Measurements from ENCODE around the gene NFE2L1.
A peak's percentile ranks its signal among the peaks of the same experiment; 100 is the strongest.

The NFE2L1 gene

DNA sequence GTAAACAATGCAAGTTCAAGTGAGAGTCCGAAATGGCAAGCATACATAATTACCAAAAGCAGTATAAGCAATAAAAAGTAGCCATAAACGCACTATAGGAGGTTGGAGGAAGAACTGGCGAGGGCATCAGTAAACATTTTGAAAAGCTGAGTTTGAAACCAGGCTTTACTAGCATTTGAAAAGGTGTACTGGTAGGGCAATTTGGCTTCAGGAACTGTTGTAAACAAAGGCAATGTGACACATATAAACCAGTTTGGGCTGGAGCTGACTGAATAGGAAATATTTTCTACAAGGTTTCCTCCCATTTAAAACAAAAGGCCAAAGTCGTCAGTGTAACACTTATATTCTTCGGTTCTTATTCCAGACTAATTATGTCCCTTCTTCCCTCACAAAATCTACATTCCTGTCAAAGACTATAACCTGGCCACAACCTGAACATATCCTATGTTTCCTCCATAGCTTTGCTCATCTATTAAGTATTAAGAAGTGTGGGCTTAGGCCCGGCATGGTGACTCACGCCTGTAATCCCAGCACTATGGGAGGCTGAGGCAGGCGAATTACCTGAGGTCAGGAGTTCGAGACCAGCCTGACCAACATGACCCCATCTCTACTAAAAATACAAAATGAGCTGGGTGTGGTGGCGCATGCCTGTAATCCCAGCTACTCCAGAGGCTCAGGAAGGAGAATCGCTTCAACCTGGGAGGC lies 45.3 kb downstream of the NFE2L1 start:
- Histone ChIP-seq H2AFZ (ENCODE audit: low read length) (no peak overlapping the region), H3K9me3 (ENCODE audit: insufficient read depth, low read depth, low read length) (no peaks in the 10 kb centered on the region), H3K9me2 (replicated peaks; ENCODE audit: low read depth, low read length) (no peaks in the 10 kb centered on the region), H4K20me1 (ENCODE audit: insufficient read depth, low read length, poor library complexity, severe bottlenecking) (peaks cover 48% of the 10 kb centered on the region), H3F3A (ENCODE audit: low read depth) (peaks cover 8% of the 10 kb centered on the region; the same call in 1 of the 2 replicates), H3K4me3 (ENCODE audit: low read length, poor library complexity, severe bottlenecking) (no peak overlapping the region), H3K27me3 (ENCODE audit: insufficient read depth, low read length, poor library complexity, severe bottlenecking) (no peaks in the 10 kb centered on the region), H3K4me2 (ENCODE audit: low read depth, low read length, poor library complexity, severe bottlenecking) (peak overlapping the region; percentile 31), H3K4me1 (ENCODE audit: insufficient read depth, low read length, poor library complexity, severe bottlenecking) (peaks cover 10% of the 10 kb centered on the region), H3K36me3 (ENCODE audit: insufficient read depth, low read length) (peaks cover 10% of the 10 kb centered on the region; the same call in 1 of the 2 replicates), H3K9ac (ENCODE audit: low read depth, low read length, poor library complexity, severe bottlenecking) (no peak overlapping the region), H3K79me2 (ENCODE audit: insufficient read depth, low read length) (peaks cover 99% of the 10 kb centered on the region)
- TF ChIP-seq, protein P1, sequence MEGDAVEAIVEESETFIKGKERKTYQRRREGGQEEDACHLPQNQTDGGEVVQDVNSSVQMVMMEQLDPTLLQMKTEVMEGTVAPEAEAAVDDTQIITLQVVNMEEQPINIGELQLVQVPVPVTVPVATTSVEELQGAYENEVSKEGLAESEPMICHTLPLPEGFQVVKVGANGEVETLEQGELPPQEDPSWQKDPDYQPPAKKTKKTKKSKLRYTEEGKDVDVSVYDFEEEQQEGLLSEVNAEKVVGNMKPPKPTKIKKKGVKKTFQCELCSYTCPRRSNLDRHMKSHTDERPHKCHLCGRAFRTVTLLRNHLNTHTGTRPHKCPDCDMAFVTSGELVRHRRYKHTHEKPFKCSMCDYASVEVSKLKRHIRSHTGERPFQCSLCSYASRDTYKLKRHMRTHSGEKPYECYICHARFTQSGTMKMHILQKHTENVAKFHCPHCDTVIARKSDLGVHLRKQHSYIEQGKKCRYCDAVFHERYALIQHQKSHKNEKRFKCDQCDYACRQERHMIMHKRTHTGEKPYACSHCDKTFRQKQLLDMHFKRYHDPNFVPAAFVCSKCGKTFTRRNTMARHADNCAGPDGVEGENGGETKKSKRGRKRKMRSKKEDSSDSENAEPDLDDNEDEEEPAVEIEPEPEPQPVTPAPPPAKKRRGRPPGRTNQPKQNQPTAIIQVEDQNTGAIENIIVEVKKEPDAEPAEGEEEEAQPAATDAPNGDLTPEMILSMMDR (conservative IDR thresholded peaks at IDR 0.05; ENCODE audit: low read length), result no peak
- no peak for TF ChIP-seq EZH2phosphoT487 (IDR thresholded peaks at IDR 0.05; ENCODE audit: borderline replicate concordance)

DNA sequence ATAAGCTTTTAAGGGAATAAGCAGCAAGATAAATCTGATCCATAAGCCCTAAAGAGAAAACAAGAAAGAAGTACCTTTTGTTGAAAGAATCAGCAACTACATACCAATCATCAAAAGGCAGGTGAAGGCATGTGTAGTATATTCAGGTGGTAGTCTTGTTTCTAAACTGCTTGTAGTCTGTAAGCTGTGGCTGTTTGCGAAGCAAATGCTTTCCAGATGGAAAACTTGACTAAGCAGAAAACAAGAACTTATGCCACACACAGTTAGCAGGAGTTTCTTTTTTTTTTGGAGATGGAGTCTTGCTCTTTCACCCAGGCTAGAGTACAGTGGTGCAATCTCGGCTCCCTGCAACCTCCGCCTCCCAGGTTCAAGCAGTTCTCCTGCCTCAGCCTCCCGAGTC lies 47.5 kb downstream of the NFE2L1 start:
- peaks cover 24% of the 10 kb centered on the region for H3K4me1 ChIP-seq (ENCODE audit: insufficient read depth, low read length, poor library complexity, severe bottlenecking)
- peaks cover 65% of the 10 kb centered on the region for H4K20me1 ChIP-seq (ENCODE audit: insufficient read depth, low read length, poor library complexity, severe bottlenecking)
- peak overlapping the region; percentile 100 for H3K4me2 ChIP-seq (ENCODE audit: low read depth, low read length, poor library complexity, severe bottlenecking)
- peaks cover 99% of the 10 kb centered on the region for H3K79me2 ChIP-seq (ENCODE audit: insufficient read depth, low read length)
- no peak overlapping the region for H3K9ac ChIP-seq (ENCODE audit: low read depth, low read length, poor library complexity, severe bottlenecking)
- peaks cover 10% of the 10 kb centered on the region; the same call in 1 of the 2 replicates for H3K36me3 ChIP-seq (ENCODE audit: insufficient read depth, low read length)
- no peak overlapping the region for H2AFZ ChIP-seq (ENCODE audit: low read length)
- H3K4me3 ChIP-seq (ENCODE audit: low read length, poor library complexity, severe bottlenecking), result no peak overlapping the region
- no peaks in the 10 kb centered on the region for H3K9me3 ChIP-seq (ENCODE audit: insufficient read depth, low read depth, low read length)
- H3F3A ChIP-seq (ENCODE audit: low read depth), result peaks cover 9% of the 10 kb centered on the region; the same call in 1 of the 2 replicates
- TF ChIP-seq EZH2phosphoT487 (IDR thresholded peaks at IDR 0.05; ENCODE audit: borderline replicate concordance), result no peak
- TF ChIP-seq, protein P1 (conservative IDR thresholded peaks at IDR 0.05; ENCODE audit: low read length), result no peak
- H3K27me3 ChIP-seq (ENCODE audit: insufficient read depth, low read length, poor library complexity, severe bottlenecking), result no peaks in the 10 kb centered on the region
- no peaks in the 10 kb centered on the region for H3K9me2 ChIP-seq (replicated peaks; ENCODE audit: low read depth, low read length)

DNA sequence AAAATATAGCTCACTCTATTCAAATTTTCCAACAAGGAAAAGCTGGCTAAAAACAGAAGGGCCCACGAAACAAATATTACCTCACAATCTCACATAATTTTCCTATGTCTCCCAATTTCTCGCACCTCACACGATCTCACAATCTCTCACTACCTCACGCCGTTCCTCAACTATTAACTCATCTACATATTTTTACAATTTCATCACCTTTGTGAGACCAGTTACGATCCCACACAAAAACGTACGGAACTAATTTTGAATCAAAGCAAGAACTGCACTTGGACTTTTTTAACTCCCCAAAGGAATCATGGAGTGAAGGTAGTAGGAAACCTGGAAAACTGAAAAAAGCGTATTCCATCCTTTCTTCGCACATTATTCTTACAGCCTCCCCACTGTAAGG lies 52.0 kb downstream of the NFE2L1 start:
- H3F3A ChIP-seq (ENCODE audit: low read depth), result peaks cover 9% of the 10 kb centered on the region; the same call in 1 of the 2 replicates
- no peaks in the 10 kb centered on the region for H3K9me2 ChIP-seq (replicated peaks; ENCODE audit: low read depth, low read length)
- peak overlapping the region; percentile 83 for H3K4me3 ChIP-seq (ENCODE audit: low read length, poor library complexity, severe bottlenecking)
- peak overlapping the region; percentile 100 for H3K4me2 ChIP-seq (ENCODE audit: low read depth, low read length, poor library complexity, severe bottlenecking)
- peak overlapping the region; percentile 78 for H3K9ac ChIP-seq (ENCODE audit: low read depth, low read length, poor library complexity, severe bottlenecking)
- H3K79me2 ChIP-seq (ENCODE audit: insufficient read depth, low read length), result peaks cover 60% of the 10 kb centered on the region
- H3K36me3 ChIP-seq (ENCODE audit: insufficient read depth, low read length), result peaks cover 3% of the 10 kb centered on the region; the same call in 1 of the 2 replicates
- H3K27me3 ChIP-seq (ENCODE audit: insufficient read depth, low read length, poor library complexity, severe bottlenecking), result no peaks in the 10 kb centered on the region
- H3K9me3 ChIP-seq (ENCODE audit: insufficient read depth, low read depth, low read length), result no peaks in the 10 kb centered on the region
- H4K20me1 ChIP-seq (ENCODE audit: insufficient read depth, low read length, poor library complexity, severe bottlenecking), result peaks cover 51% of the 10 kb centered on the region
- no peak overlapping the region for H2AFZ ChIP-seq (ENCODE audit: low read length)
- TF ChIP-seq EZH2phosphoT487 (IDR thresholded peaks at IDR 0.05; ENCODE audit: borderline replicate concordance), result no peak
- TF ChIP-seq, protein P1 (conservative IDR thresholded peaks at IDR 0.05; ENCODE audit: low read length), result no peak
- H3K4me1 ChIP-seq (ENCODE audit: insufficient read depth, low read length, poor library complexity, severe bottlenecking), result peaks cover 32% of the 10 kb centered on the region
